B cell (primary cell): ENCODE results near the gene NECTIN1. TPM values are rescaled to one million over a fixed set of nuclear protein-coding genes. Genes with fewer than 3 reads are reported as not detected.

Experiments used
- ATAC-seq: fragments of 200-7000 bp; cut with Tn5 transposase; one replicate; pipeline ENCODE4 v1.10.0; 2021; ENCODE audit warnings: low read depth, mild to moderate bottlenecking, moderate number of reproducible peaks, moderate library complexity
- CTCF ChIA-PET: fragments of 350-600 bp; sonication (Branson Sonifier 250); formaldehyde crosslinking; loops from one replicate; lab custom pipeline; 2021; ENCODE audit warnings: antibody characterized with exemption, inconsistent platforms; lab: Charles Lee
- POLR2A ChIA-PET: fragments of 350-600 bp; sonication (Branson Sonifier 250); formaldehyde crosslinking; loops from one replicate; lab custom pipeline; 2021; ENCODE audit warnings: antibody characterized with exemption; lab: Charles Lee
- DNase-seq: peaks from one replicate; pipeline ENCODE4 v3.0.0; 2013
- H2AFZ ChIP-seq: 2 replicates; pipeline ENCODE4 v1.6.1; 2012; ENCODE audit warnings: mild to moderate bottlenecking, low read depth, low read length; ENCODE audit not compliant: insufficient read depth, poor library complexity, severe bottlenecking
- H3K27ac ChIP-seq, 2 donors: 1 replicate in 1 of 2; 2 replicates in 1 of 2; pipeline ENCODE4 v1.5.1; 2012 to 2013; ENCODE audit warnings: low read length in 2 of 2, mild to moderate bottlenecking in 2 of 2, moderate library complexity in 1 of 2
- H3K27me3 ChIP-seq, 4 experiments: fragments of 200-600 bp in 1 of 4; sonication (generic) in 1 of 4; replicated peaks in 1 of 4; 1 replicate in 2 of 4; 2 replicates in 2 of 4; pipeline versions ENCODE4 v1.6.1 to v1.7.0; 2013 to 2016; ENCODE audit warnings: low read length in 3 of 4, mild to moderate bottlenecking in 2 of 4, mixed read lengths in 1 of 4, moderate library complexity in 1 of 4; ENCODE audit not compliant: insufficient read depth in 4 of 4, control insufficient read depth in 3 of 4; ENCODE audit errors: control extremely low read depth in 1 of 4
- H3K36me3 ChIP-seq, 2 experiments: replicated peaks in 1 of 2; 1 replicate in 1 of 2; 2 replicates in 1 of 2; pipeline versions ENCODE4 v1.6.1 to v1.7.1; 2013; ENCODE audit warnings: low read length in 1 of 2; ENCODE audit not compliant: insufficient read depth in 2 of 2, control insufficient read depth in 1 of 2; ENCODE audit errors: control extremely low read depth in 1 of 2, extremely low read depth in 1 of 2
- H3K4me1 ChIP-seq, 2 donors: fragments of 200-600 bp in 1 of 2; sonication (generic) in 1 of 2; 1 replicate in 1 of 2; 2 replicates in 1 of 2; pipeline versions ENCODE4 v1.5.1 to v1.6.1; 2013 to 2017; ENCODE audit warnings: low read length in 2 of 2; ENCODE audit not compliant: control insufficient read depth in 2 of 2, insufficient read depth in 2 of 2
- H3K4me2 ChIP-seq: replicated peaks from 2 replicates; pipeline ENCODE3; 2012; ENCODE audit warnings: mild to moderate bottlenecking, low read depth, low read length; ENCODE audit not compliant: poor library complexity, severe bottlenecking
- H3K4me3 ChIP-seq, 5 experiments: fragments of 200-600 bp in 1 of 5; sonication (generic) in 1 of 5; 1 replicate in 3 of 5; 2 replicates in 2 of 5; pipeline versions ENCODE4 v1.5.1 to v1.7.0; 2011 to 2016; ENCODE audit warnings: low read length in 4 of 5, mild to moderate bottlenecking in 4 of 5, low read depth in 2 of 5, control low read depth in 1 of 5, moderate library complexity in 1 of 5; ENCODE audit not compliant: insufficient read depth in 1 of 5; ENCODE audit errors: control extremely low read depth in 1 of 5, extremely low read depth in 1 of 5
- H3K79me2 ChIP-seq: fragments of 200-600 bp; sonication (generic); one replicate; pipeline ENCODE4 v1.6.0; 2016; ENCODE audit warnings: low read length; ENCODE audit not compliant: control insufficient read depth, insufficient read depth
- H3K9ac ChIP-seq: fragments of 200-600 bp; sonication (generic); 2 replicates; pipeline ENCODE4 v1.6.1; 2017; ENCODE audit warnings: mild to moderate bottlenecking, low read length, moderate library complexity
- H3K9me3 ChIP-seq, 3 donors: one replicate each; pipeline versions ENCODE4 v1.6.1 to v1.7.1; 2013; ENCODE audit warnings: low read length in 2 of 3; ENCODE audit not compliant: control insufficient read depth in 2 of 3, insufficient read depth in 1 of 3; ENCODE audit errors: control extremely low read depth in 1 of 3
- H4K20me1 ChIP-seq: 2 replicates; pipeline ENCODE4 v1.6.0; 2012; ENCODE audit warnings: mild to moderate bottlenecking, low read length; ENCODE audit not compliant: insufficient read depth, control insufficient read depth, poor library complexity, severe bottlenecking
- H3K27ac Mint-ChIP-seq: one replicate; pipeline ENCODE4 v1.8.0; 2021; ENCODE audit warnings: mixed read lengths
- H3K27me3 Mint-ChIP-seq: one replicate; pipeline ENCODE4 v1.8.0; 2021; ENCODE audit warnings: mixed read lengths
- H3K4me1 Mint-ChIP-seq: one replicate; pipeline ENCODE4 v1.8.0; 2021; ENCODE audit warnings: mixed read lengths
- H3K4me3 Mint-ChIP-seq: one replicate; pipeline ENCODE4 v1.8.0; 2021; ENCODE audit warnings: mixed read lengths
- H3K9me3 Mint-ChIP-seq: one replicate; pipeline ENCODE4 v1.8.0; 2022; ENCODE audit warnings: mixed read lengths; ENCODE audit not compliant: insufficient read depth
- CTCF ChIP-seq: fragments of 200-600 bp; IDR thresholded peaks from one replicate; pipeline ENCODE4 v1.8.0; 2022; ENCODE audit warnings: antibody characterized with exemption, mild to moderate bottlenecking
- EZH2 ChIP-seq: IDR thresholded peaks from 2 replicates; pipeline ENCODE4 v1.6.1; 2012; ENCODE audit warnings: borderline replicate concordance, low read depth, mild to moderate bottlenecking, moderate library complexity, low read length; ENCODE audit not compliant: insufficient read depth, poor library complexity, severe bottlenecking
- WGBS: methylation state at CpG from one replicate; pipeline ENCODE4 v1.1.5; 2013; ENCODE audit warnings: missing lambda C conversion rate; ENCODE audit not compliant: insufficient coverage; 5-methylcytosine and 5-hydroxymethylcytosine counted together
- intact Hi-C: fragments of 100-400 bp; cut with micrococcal nuclease; formaldehyde crosslinking; loops from one replicate; pipeline ENCODE4 v1.10.0; 2022
- polyA plus RNA-seq: library from polyadenylated mRNA; depleted of rRNA; stranded (reverse); fragments of >200 nt; gene quantifications from 2 replicates; pipeline ENCODE4 v1.2.3, GENCODE V29; 2012
- total RNA-seq, 2 donors: library from RNA; stranded (reverse); fragments of 120-200 nt in 1 of 2; gene quantifications; 1 replicate in 1 of 2; 2 replicates in 1 of 2; pipeline versions ENCODE4 v1.2.3 to v1.2.4, GENCODE V29; 2013 to 2022

Gene NECTIN1
- total and polyA plus RNA-seq, 2 donors (not counting 1 experiment from before 2014, with no cell fraction given): 2.1 to 3.9 TPM

GRCh38 chr11:119680541-119681360, 48.2 kb downstream of the NECTIN1 start:
- Histone ChIP-seq H3K79me2 (no peaks in the 10 kb centered on the region), H3K4me3 (no peak overlapping the region), H3K4me1 (no peaks in the 10 kb centered on the region), H3K36me3 (no peaks in the 10 kb centered on the region), H3K27me3 (no peaks in the 10 kb centered on the region), H3K27ac (no peak overlapping the region), H3K9ac (no peak overlapping the region), H2AFZ (no peak overlapping the region), H3K9me3 (peaks cover 0 to 18% (median 0%) of the 10 kb centered on the region in 3 donors), H4K20me1 (no peaks in the 10 kb centered on the region), H3K4me2 (no peak overlapping the region)
- intact Hi-C loops: no loop called here
- CTCF ChIA-PET: no interaction called here
- POLR2A ChIA-PET: no interaction called here
- no peak overlapping the region for H3K4me3 Mint-ChIP-seq
- DNase-seq (no peak), ATAC-seq (no peak)
- H3K27ac Mint-ChIP-seq: no peak overlapping the region
- H3K9me3 Mint-ChIP-seq: no peaks in the 10 kb centered on the region
- H3K27me3 Mint-ChIP-seq: no peaks in the 10 kb centered on the region
- TF ChIP-seq EZH2 (no peak), CTCF (no peak)
- WGBS: 82% methylated on average over 10 of the region's 11 CpGs
- no peaks in the 10 kb centered on the region for H3K4me1 Mint-ChIP-seq

DNA sequence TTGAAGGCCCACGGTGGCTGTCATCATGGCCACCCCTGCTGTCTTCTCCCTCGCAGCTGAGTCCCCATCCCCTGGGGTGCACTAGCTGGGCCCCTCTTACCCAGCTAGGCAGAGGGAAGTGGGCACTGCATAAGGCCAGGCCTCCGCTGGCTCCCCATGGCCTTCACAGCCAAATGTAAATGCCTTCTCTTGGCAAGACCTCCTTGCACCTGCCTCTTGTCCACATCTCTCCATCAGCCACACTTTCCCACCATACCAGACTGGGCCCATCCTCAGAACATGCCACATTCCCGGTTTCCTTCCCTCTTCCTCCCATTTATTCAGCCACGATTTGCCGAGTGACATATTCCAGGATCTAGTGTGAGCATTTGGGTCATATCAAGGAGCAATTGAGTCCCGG, 49.7 kb downstream of the NECTIN1 start:
- Histone ChIP-seq H3K4me2 (no peak overlapping the region), H3K4me1 (peaks cover 4% of the 10 kb centered on the region in 2 donors), H3K9ac (no peak overlapping the region), H3K9me3 (peaks cover 0 to 18% (median 0%) of the 10 kb centered on the region in 3 donors), H3K79me2 (no peaks in the 10 kb centered on the region), H3K36me3 (no peaks in the 10 kb centered on the region), H3K4me3 (no peak overlapping the region), H4K20me1 (no peaks in the 10 kb centered on the region), H2AFZ (no peak overlapping the region), H3K27ac (no peak overlapping the region), H3K27me3 (no peaks in the 10 kb centered on the region)
- H3K27ac Mint-ChIP-seq: no peak overlapping the region
- ChIA-PET POLR2A (no interaction called here), CTCF (no interaction called here)
- ATAC-seq (no peak), DNase-seq (no peak)
- H3K27me3 Mint-ChIP-seq: no peaks in the 10 kb centered on the region
- intact Hi-C loops: no loop called here
- H3K4me3 Mint-ChIP-seq: no peak overlapping the region
- TF ChIP-seq EZH2: no peak
- TF ChIP-seq CTCF: no peak
- H3K9me3 Mint-ChIP-seq: no peaks in the 10 kb centered on the region
- H3K4me1 Mint-ChIP-seq: peaks cover 8% of the 10 kb centered on the region
- WGBS: 93% methylated on average over 7 of the region's 7 CpGs
